ENCODE data around the gene IL9.

Gene IL9

GRCh38 chr5:135895474-135896006 is at the start of gene IL9:
TSS of gene IL9 (minus strand) at chr5:135895841. CDS start at chr5:135895816, 25 bp downstream.
- no peak for DNase-seq

DNA sequence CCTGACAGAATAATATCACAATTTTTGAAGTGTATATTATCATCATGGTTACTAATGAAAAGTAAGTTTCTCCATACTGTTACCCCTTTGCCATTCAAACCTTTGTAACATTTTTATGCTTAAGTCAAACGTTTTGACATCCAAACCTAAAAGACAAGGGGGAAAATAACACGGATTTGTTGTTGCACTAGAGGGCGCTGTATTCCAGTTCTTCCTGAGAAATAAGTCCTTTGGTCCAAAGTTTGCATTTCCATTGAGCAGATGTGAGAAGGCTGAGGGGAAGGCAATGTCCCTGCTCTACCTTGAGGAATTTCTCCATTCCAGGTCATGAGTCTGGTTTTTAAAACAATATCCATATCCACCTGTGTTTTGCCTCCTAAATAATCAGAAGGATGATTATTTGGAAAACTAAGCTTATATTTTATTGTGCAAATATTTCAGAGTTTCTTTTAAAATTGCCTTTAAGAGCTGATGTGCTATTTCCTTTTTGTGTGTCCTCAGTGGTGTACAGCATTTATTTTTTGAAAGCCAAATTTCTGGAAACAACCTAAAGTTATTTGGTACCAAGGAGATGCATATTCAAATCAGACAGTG is 49.4 kb upstream of the IL9 start:
- no peak for DNase-seq

GRCh38 chr5:135944564-135944963 is 48.9 kb upstream of the IL9 start:
- no peak for DNase-seq

DNA sequence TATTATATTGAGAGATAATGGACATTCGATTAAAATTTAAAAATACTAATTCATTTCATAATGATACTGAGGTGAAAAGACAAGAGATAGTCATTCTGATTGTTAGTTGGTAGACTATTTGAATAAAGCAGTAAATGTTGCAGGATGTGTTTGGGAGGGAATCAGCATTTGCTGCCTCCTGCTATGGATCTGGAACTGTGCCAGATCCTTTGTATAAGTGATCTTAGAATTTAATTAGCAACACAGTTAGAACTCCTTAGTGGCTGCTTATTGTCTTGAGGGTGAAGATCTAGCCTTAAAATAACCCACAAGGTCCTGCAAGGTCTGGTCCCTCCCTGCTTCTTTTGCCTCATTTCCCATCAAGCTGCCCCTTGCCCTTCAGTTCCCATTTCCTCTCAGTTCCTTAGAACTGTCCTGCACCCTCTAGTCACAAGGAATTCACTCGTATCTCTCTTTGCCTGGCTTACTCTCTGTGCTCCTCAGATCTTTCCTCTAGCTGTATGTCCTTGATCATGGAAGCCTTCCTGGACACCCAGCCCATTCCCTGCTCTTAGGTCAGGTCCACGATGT is 46.6 kb upstream of the IL9 start:
- DNase-seq, result no peak

- DNase-seq, result no peak
Measured at GRCh38 chr5:135941711-135942110, 46.1 kb upstream of the IL9 start.

DNA sequence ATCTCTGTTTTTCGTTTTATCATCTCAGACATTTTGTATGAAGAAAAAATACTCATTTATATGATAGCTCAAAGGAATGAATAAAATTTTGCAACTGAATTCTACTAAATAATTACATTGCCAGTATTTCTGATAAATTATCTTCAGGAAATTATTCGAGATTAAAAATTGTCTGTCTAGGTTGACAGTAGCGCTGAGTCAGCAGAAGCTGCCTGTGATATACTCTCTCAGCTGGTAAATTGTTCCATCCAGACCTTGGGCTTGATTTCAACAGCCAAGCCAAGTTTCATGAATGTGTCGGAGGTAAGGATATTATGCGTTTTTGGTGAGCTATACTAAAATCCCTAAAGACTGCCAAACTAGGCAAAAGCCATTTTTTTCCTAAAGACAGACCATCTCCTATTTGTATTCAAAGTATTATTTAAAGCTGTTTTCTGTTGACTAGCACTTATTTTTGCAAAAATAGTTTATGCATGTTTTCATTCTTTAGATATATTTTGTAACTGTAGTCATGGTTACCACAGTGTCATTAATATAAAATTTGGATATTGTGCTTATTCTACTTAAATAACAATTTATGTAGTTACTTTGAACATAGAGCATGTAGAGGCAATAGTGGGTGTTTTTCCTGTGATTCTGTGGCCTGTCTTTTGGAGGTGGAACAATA is 41.7 kb upstream of the IL9 start:
- DNase-seq, result no peak

- DNase-seq, result no peak
Measured at GRCh38 chr5:135934939-135935338, 39.3 kb upstream of the IL9 start.

- no peak for DNase-seq
Measured at GRCh38 chr5:135930949-135931295, 35.3 kb upstream of the IL9 start.

GRCh38 chr5:135930029-135930948 is 34.6 kb upstream of the IL9 start:
- no peak for DNase-seq

DNA sequence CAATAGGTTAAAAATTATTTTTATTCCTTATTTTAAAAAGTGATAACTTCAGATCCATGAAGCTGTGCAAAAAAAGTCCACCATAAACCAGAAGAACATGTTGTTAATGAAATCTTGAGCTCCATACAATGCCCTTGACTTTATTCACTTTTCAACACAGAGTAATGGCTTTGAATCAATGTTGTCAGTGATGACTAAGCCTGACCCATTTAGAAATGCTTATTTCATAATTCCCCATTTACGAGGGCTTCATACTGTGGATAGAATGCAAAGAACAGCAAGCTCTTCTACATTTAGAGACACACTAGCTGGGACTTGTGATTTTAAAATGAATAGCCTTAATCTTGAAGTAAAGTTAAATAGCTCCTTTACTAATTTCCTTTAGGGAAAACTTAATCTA is 25.7 kb upstream of the IL9 start:
- no peak for DNase-seq

- DNase-seq, result no peak
Measured at GRCh38 chr5:135920199-135920598, 24.6 kb upstream of the IL9 start.

DNA sequence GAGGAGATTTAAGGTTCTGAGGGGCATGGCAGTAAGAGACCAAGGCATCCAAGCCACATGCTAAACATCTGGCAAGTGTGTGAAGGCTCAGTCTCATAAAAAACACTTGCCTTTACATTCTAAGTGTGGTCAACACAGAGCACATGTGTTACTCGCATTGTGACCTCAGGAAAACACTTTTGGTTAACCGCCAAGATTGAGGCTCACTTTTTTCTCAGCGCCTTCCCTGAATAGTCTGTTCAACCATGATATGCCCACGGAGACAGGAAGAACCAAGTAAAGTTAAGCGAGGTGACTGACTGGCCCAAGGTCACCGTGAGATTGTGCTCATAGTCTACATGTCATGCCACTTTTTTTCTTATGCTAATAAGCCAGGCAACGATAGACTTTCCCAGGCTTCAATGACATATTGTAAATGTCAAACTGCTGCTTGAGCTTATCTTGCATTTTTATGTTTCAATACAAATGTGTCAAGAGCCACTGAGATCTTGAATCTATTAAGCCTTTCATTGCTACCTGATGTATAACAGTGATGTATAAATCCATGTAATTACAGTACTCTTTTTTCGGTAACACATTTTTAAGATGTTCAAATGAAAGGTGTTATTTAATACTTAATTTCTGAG is 21.1 kb upstream of the IL9 start:
- DNase-seq, result no peak

GRCh38 chr5:135915466-135916001 is 19.9 kb upstream of the IL9 start:
- DNase-seq, result no peak

GRCh38 chr5:135913713-135914626 is 18.3 kb upstream of the IL9 start:
- DNase-seq, result no peak

DNA sequence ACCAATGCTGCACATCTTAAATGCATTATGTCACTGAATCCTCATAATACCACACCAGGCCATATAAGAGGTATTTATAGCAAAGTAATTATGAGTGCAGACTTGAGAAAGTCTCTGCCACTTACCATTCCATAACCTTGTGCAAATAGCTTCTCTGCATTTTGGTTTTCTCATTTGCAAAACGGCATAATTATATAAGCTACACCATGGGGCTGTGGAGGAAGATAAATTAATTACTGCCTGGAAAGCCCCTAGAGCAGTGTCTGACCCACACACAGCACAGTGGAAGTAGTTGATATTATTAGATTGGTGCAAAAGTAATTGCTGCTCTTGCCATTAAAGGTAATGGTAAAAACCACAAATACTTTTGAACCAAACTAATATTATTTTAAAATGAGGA is 9.5 kb upstream of the IL9 start:
- DNase-seq, result no peak

- DNase-seq, result no peak
Measured at GRCh38 chr5:135901633-135902032, 6.0 kb upstream of the IL9 start.

DNA sequence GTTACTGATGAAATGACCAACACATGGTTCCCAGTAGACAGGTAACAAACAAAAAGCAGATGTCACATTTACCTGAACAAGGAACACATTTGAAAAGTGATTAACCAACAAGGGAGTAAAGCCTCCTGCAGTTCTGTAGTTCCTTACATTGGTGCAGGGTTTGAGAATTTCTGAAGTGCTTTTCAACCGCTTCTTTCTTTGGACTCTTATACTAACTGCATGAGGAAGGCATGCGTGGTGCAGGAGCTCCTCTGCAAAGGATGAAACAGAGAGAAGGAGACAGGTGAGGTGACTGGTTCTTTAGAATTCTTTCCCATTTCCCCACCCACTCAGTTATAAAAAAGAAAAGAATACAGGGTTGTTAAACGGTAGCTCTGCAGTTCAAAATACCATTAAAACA is 4.6 kb upstream of the IL9 start:
- no peak for DNase-seq

DNA sequence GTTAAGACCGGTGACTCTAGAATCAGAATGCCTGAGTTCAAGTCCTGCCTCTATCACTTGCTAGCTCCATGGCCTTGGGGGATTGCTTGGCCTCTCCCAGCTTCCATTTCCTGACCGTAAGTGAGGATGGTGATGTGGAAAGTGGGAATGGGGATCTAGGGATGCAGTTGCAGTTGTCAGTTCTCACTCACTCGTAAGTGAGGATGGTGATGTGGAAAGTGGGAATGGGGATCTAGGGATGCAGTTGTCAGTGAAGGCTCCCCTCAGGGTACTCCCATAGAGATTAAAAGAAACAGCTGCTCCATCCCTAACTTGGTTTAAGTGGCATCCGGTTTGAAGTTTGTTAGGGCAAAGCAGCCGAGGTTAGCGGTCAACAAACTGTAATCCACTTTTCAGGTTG is 3.0 kb upstream of the IL9 start:
- DNase-seq, result no peak

GRCh38 chr5:135894789-135895188 is 852 bp downstream of the IL9 start:
- DNase-seq, result no peak

- DNase-seq, result no peak
Measured at GRCh38 chr5:135894276-135894675, 1.4 kb downstream of the IL9 start.

- DNase-seq, result no peak
Measured at GRCh38 chr5:135891791-135892190, 3.9 kb downstream of the IL9 start.

- no peak for DNase-seq
Measured at GRCh38 chr5:135891268-135891667, 4.4 kb downstream of the IL9 start.
